ENCODE measurements around the gene RAB36.

RAB36 gene

GRCh38 chr22:23199159-23199558, 53.9 kb downstream of the RAB36 start:
- no peak for DNase-seq (ENCODE audit: low read depth)
- TF ChIP-seq CTCF (IDR thresholded peaks at IDR 0.05; ENCODE audit: insufficient read depth, low read depth, low read length, missing control alignments): no peak
- H3K4me3 ChIP-seq (ENCODE audit: low read length): no peak overlapping the region

GRCh38 chr22:23200898-23201297, 55.6 kb downstream of the RAB36 start:
- no peak for DNase-seq (ENCODE audit: low read depth)
- TF ChIP-seq CTCF (IDR thresholded peaks at IDR 0.05; ENCODE audit: insufficient read depth, low read depth, low read length, missing control alignments): no peak

GRCh38 chr22:23202812-23203451, 57.7 kb downstream of the RAB36 start:
- no peak overlapping the region for H3K4me3 ChIP-seq (ENCODE audit: low read length)
- no peak for TF ChIP-seq CTCF (IDR thresholded peaks at IDR 0.05; ENCODE audit: insufficient read depth, low read depth, low read length, missing control alignments)

More at GRCh38 chr22:23200898-23201297, 55.6 kb downstream of the RAB36 start:
- H3K4me3 ChIP-seq (ENCODE audit: low read length): no peak overlapping the region

GRCh38 chr22:23203452-23204124, 58.3 kb downstream of the RAB36 start:
- DNase-seq (ENCODE audit: low read depth): no peak
- no peak overlapping the region for H3K4me3 ChIP-seq (ENCODE audit: low read length)
- TF ChIP-seq CTCF (IDR thresholded peaks at IDR 0.05; ENCODE audit: insufficient read depth, low read depth, low read length, missing control alignments): no peak

More at GRCh38 chr22:23202812-23203451, 57.7 kb downstream of the RAB36 start:
- DNase-seq (ENCODE audit: low read depth): no peak

GRCh38 chr22:23204125-23204488, 58.8 kb downstream of the RAB36 start:
- no peak for TF ChIP-seq CTCF (IDR thresholded peaks at IDR 0.05; ENCODE audit: insufficient read depth, low read depth, low read length, missing control alignments)
- DNase-seq (ENCODE audit: low read depth): no peak
- no peak overlapping the region for H3K4me3 ChIP-seq (ENCODE audit: low read length)

GRCh38 chr22:23204541-23205157, 59.4 kb downstream of the RAB36 start:
- H3K4me3 ChIP-seq (ENCODE audit: low read length): no peak overlapping the region
- no peak for DNase-seq (ENCODE audit: low read depth)
- no peak for TF ChIP-seq CTCF (IDR thresholded peaks at IDR 0.05; ENCODE audit: insufficient read depth, low read depth, low read length, missing control alignments)
